HTERT RPE-1 (cell line): ENCODE data around the gene ZNF273.
"Not testable (repeated sequence)": the region's sequence is repeated elsewhere in the genome, so short reads cannot be mapped to it uniquely, and the experiment has no call there.

Source experiments
- in situ Hi-C: fragments of 300-500 bp; cut with MboI; formaldehyde crosslinking; loops from 4 replicates; pipeline ENCODE4 v1.14.3; 2020; ENCODE audit warnings: low sequenced_read_pairs

ZNF273 gene

GRCh38 chr7:64888901-64889685 is 14.0 kb upstream of the ZNF273 start:
- in situ Hi-C loops = no loop called here

GRCh38 chr7:64889686-64890162 is 13.3 kb upstream of the ZNF273 start:
- in situ Hi-C loops = no loop called here

- in situ Hi-C loops = not testable (repeated sequence)
These were observed 12.8 kb upstream of the ZNF273 start for GRCh38 chr7:64890273-64890672.

DNA sequence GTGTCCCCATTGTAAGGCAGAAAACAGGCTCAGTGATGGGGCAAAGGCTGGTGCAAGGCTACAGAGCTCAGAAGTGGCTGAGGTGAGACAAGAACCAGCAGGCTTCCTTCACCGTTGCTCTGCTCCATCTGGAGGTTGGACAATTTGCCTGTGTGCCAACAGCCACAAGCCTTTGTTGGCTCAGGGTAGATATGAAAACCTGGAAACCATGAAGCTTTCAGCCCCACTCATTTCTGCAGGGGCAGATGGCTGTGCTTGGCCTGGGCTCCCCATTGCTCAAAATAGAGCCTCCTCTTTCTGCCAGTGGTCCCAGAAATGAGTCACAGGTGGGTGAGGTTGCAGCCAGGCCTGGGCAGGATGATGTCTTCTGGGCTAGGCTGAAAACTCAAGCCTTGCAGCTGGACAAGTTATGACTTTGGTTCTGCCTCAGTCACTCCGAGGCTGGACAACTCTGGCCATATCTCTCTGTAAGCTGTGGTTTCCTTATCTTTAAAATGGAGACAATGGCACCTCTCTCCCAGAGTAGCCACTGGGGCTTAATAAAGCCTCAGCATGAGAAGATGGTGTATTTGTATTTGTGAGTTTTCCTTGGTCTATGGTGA is 12.2 kb upstream of the ZNF273 start:
- in situ Hi-C loops = no loop called here

DNA sequence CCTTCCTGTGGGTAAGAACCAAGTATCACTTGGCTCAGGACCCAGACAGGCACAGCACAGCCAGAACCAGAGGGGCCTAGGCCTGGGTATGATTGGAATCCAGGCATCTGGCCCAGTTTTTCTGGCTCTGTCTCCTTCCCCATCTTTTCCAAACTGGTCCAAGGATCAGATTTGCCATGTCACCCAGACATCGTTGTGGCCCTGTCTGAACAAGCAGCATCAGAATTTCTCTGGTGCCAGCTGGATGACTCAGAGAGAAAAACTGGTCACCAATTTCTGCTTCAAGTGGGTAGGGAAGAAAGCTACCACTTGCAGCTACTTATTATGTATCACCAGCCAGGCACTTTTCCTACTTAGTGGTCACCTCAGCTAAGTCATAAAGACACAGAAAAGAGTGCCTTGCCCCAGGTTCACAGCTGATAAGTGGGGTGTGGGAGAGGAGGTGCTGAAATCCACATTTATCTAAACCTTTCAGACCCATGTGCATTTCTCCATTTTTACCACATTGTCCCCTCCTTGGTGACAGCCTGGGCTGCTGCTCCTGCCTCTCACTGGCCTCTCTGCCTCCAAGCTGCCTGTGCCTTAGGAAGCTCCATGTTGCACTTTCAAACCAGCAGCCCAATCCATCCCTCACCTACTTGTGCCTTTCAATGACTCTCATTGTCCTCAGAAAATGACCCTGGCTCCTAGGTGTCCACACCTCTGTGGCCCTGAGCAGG is 11.6 kb upstream of the ZNF273 start:
- in situ Hi-C loops = not testable (repeated sequence)

DNA sequence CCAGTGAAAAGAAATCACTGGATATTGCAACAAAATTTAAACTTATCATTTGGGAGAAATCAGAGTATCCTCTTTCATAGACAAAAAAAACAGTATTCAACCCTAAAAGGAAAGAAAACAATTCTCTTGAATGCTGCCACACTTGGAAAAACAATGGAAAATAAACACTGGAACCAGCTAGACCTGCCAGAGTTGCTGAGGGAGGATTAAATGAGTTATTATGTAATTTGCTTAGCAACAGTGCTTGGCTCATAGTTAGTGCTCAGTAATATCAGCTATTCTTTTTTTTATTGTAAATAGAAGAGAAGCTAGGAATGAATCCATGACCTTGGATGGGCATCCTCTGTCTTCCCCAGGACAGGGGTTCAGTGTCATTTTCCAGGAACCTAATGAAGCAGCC is 11.0 kb upstream of the ZNF273 start:
- in situ Hi-C loops = no loop called here

DNA sequence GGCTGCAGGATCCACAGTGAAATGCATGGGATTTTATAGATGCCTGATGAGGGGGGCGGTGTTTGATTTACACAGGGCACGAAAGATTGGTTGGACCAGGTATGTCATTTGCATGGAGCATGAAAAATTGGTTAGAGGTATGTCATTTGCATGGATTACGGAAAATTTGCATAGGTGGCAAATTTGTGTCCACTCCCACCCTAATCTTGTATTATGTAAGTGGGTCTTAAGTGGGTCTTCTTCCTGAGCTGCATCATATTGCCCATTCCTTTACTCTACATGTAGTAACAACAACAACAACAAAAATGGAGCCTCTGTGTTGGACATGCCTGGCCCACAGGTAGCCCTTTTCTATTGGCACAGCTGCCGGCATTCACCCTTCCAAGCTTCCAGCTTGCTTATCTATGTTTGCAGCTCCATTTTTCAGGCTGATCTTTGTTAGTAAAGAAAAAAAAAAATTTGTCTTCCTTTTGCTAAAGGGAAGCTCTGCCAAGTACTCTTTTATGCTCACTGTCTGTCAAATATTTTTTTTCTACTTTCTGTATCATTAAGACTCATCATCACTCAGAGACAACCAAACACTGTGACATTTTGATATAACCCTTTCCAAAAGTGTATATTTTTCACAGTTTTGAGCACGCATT is 10.3 kb upstream of the ZNF273 start:
- in situ Hi-C loops = no loop called here

DNA sequence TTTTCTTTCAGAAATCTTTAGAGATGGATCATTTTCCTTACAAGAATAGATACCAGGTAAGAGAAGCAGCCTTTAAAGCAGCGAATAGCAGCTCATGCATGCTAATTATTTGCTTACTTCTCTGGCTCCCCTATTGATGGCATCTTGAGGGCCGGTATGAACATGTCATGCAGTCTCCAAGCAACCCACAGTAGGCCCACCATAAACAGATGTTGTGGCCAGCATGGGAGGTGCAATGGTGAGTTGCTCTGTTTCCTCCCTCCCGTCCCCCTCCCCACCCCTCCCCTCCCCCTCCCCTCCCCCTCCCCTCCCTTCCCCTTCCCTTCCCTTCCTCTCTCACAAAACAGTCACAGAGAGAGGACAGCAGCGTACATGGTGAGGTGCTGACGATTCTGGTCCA is 9.7 kb upstream of the ZNF273 start:
- in situ Hi-C loops = no loop called here

- in situ Hi-C loops = not testable (repeated sequence)
These were observed 640 bp upstream of the ZNF273 start for GRCh38 chr7:64902461-64902805.

- in situ Hi-C loops = no loop called here
These were observed 935 bp downstream of the ZNF273 start for GRCh38 chr7:64904008-64904407.

DNA sequence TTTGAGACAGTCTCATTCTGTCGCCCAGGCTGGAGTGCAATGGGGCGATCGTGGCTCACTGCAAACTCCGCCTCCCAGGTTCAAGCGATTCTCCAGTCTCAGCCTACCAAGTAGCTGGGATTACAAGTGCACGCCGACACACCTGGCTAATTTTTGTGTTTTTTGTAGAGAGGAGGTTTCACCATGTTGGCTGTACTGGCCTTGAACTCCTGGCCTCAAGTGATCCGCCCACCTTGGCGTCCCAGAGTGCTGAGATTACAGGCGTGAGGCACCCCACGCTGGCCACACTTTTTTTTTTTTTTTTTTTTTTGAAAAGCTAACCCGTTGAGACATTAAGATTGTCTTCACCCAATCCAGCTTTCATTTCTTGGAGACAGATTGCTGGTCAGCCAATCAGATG is 2.1 kb downstream of the ZNF273 start:
- in situ Hi-C loops = no loop called here

GRCh38 chr7:64905547-64905946 is 2.5 kb downstream of the ZNF273 start:
- in situ Hi-C loops = no loop called here

DNA sequence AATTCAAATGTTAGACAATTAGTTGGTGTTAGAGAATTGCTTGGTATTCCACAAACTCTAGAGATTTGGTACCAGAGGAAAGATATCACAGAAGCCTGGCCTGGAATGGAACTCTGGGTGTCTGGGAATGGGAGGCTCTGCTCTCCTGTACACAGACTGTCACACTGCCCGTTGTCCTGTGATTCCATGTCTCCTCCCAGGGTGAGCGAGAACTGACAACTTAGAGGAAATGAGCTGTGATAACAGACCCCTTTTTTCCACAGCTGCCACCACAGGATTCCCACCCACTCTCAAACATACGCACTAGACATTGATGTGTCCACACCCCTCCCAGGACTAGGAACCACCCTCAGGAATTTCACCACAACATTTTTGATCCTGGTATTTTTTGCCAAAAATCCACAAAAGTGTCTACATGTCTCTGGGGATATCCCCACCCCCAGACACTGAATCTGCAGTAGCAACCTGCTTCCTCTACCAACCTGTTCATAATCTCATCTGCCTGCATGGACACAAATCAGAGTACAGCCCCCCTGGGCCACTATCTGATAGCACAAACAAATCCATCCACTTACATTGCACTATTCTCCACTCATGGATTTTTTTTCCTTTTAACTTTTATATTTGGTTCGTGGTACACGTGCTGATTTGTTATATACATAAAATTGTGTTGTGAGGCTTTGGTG is 4.7 kb downstream of the ZNF273 start:
- in situ Hi-C loops = no loop called here

DNA sequence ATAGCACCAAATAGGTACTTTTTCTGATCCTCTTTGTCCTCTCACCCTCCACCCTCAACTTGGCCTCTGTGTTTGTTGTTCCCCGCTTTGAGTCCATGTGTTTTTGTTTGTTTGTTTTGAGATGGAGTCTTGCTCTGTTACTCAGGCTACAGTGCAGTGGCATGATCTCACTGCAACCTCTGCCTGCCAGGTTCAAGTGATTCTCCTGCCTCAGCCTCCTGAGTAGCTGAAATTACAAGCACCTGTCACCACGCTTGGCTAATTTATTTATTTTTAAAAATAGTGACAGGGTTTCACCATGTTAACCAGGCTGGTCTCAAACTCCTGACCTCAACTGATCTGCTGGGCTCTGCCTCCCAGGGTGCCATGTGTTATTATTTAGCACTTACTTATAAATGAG is 5.3 kb downstream of the ZNF273 start:
- in situ Hi-C loops = no loop called here

DNA sequence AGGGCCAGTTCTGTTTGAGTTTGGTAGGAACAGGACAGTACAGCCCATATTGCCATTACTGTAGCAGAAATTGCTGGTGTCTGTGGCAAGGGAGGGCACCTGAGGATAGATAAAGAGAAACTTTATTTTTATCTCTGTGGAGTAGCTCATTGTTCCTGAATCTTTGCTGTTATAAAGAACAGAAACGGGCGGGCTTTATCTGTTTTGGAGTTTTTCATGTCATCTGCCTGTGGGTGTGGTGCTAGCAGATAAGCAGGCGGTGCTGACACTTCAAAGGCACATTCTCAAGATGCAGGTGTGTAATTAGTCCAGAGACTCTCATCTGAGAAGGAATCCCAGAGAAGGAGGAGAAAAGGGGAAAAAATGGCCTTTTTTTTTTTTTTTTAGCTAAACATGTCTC is 11.5 kb downstream of the ZNF273 start:
- in situ Hi-C loops = no loop called here

GRCh38 chr7:64915301-64915700 is 12.2 kb downstream of the ZNF273 start:
- in situ Hi-C loops = not testable (repeated sequence)

- in situ Hi-C loops = not testable (repeated sequence)
These were observed 25.4 kb downstream of the ZNF273 start for GRCh38 chr7:64928252-64929187.

- in situ Hi-C loops = no loop called here
These were observed 31.4 kb downstream of the ZNF273 start for GRCh38 chr7:64934478-64934877.

GRCh38 chr7:64938540-64938939 is 35.5 kb downstream of the ZNF273 start:
- in situ Hi-C loops = no loop called here

- in situ Hi-C loops = not testable (repeated sequence)
These were observed 36.9 kb downstream of the ZNF273 start for GRCh38 chr7:64940021-64940420.
